BJ (cell line): Measurements from ENCODE around the gene FTO. TPM values are rescaled to one million over a fixed set of nuclear protein-coding genes. Genes with fewer than 3 reads are reported as not detected.

Experiments
- CTCF ChIA-PET: fragments of 350-600 bp; formaldehyde crosslinking; extraction: SDS; loops from one replicate; lab custom pipeline; 2021; ENCODE audit warnings: antibody characterized with exemption, inconsistent platforms; lab: Yijun Ruan, JAX
- POLR2A ChIA-PET: fragments of 300-600 bp; sonication (Branson Sonifier 250); formaldehyde crosslinking; extraction: SDS; loops from one replicate; lab custom pipeline; 2021; ENCODE audit warnings: antibody characterized with exemption; lab: Charles Lee
- DNase-seq: peaks from one replicate; pipeline ENCODE4 v3.0.0-alpha.2; 2011; ENCODE audit warnings: low read depth
- H3K27me3 ChIP-seq: 2 replicates; pipeline ENCODE4 v1.6.0; 2011; ENCODE audit warnings: low read length; ENCODE audit not compliant: control insufficient read depth, insufficient read depth
- H3K36me3 ChIP-seq: 2 replicates; pipeline ENCODE4 v1.5.1; 2011; ENCODE audit warnings: low read length; ENCODE audit not compliant: control insufficient read depth, insufficient read depth
- H3K4me3 ChIP-seq: 2 replicates; pipeline ENCODE4 v1.5.1; 2011; ENCODE audit warnings: low read depth, mild to moderate bottlenecking, control low read depth, low read length
- polyA plus RNA-seq: library from polyadenylated mRNA; depleted of rRNA; stranded (reverse); fragments of >200 nt; gene quantifications from 2 replicates; pipeline ENCODE4 v1.2.3, GENCODE V29; 2011
- TF ChIP-seq, protein P1 (sequence below): IDR thresholded peaks from 2 replicates; pipeline ENCODE4 v1.5.1; 2011; ENCODE audit warnings: low read depth, mild to moderate bottlenecking, control low read depth, inconsistent platforms, low read length, moderate library complexity; ENCODE audit not compliant: insufficient read depth

The FTO gene
- polyA plus RNA-seq, 1 experiment, result 86.3 TPM

DNA sequence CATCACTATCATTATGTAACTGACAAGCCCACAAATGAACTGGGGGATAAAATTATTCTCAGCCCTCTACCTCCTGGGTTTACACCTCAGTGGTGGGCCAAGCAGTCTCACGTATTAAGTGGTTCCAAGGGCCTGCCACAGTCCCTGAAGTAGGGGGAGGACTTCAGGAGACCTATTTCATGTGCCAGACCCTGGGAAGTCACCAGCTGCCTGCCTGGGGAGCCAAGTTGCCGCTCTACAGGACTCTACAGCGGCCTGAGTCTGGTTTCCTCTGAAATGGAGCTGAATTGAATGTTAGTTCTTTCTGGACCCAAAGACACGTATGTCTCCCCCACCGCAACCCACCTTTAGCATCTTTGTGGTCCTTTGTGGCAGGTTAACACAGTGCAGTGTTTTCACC lies 395.7 kb downstream of the FTO start:
- no peak overlapping the region for H3K4me3 ChIP-seq
- ChIA-PET POLR2A (no interaction called here), CTCF (no interaction called here)
- TF ChIP-seq, protein P1, sequence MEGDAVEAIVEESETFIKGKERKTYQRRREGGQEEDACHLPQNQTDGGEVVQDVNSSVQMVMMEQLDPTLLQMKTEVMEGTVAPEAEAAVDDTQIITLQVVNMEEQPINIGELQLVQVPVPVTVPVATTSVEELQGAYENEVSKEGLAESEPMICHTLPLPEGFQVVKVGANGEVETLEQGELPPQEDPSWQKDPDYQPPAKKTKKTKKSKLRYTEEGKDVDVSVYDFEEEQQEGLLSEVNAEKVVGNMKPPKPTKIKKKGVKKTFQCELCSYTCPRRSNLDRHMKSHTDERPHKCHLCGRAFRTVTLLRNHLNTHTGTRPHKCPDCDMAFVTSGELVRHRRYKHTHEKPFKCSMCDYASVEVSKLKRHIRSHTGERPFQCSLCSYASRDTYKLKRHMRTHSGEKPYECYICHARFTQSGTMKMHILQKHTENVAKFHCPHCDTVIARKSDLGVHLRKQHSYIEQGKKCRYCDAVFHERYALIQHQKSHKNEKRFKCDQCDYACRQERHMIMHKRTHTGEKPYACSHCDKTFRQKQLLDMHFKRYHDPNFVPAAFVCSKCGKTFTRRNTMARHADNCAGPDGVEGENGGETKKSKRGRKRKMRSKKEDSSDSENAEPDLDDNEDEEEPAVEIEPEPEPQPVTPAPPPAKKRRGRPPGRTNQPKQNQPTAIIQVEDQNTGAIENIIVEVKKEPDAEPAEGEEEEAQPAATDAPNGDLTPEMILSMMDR, result no peak
- H3K27me3 ChIP-seq, result no peaks in the 10 kb centered on the region
- no peak for DNase-seq
- no peaks in the 10 kb centered on the region for H3K36me3 ChIP-seq

DNA sequence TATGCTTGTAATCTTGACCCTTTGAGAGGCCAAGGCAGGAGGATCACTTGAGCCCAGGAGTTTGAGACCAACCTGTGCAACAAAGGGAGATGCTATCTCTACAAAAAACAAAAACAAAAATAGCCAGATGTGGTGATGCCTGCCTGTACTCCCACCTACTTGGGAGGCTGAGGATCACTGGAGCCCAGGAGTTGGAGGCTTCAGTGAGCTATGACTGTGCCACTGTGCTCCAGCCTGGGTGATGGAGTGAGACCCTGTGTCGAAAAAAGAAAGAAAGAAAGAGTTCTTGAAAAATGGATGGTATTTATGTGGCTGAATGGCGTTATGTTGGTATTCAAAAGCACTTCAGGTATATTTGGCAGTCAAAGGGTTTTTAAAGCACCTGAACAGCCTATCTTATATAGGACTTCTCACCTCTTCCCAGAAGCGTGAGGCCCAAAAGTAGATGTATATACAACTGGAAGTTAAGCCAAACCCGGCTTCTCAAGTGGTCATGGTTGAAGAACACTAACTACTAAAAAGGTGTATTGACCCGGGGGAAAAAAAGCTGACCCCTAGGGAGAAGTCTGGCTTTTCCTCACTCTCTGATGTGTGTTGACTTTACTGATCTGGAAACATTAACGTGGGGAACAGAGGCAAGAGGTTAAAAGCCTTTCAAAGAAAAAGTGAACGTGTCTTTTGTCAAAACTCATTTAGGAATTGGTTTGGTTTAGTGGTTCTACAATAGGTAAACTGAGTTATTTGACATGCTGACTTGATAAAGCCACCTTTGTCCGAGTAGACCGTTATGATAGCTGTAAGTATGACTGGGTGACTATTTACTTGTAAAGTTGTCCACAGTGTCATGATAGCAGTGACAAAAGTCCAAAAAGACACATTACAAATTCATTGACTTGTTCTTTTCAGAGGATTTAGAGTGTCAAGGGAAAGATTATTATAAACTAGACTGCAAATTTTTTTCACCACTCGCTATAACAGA lies 399.2 kb downstream of the FTO start:
- Histone ChIP-seq H3K27me3 (no peaks in the 10 kb centered on the region), H3K4me3 (no peak overlapping the region), H3K36me3 (no peaks in the 10 kb centered on the region)
- ChIA-PET POLR2A (no interaction called here), CTCF (no interaction called here)
- DNase-seq, result no peak
- TF ChIP-seq, protein P1, result no peak

DNA sequence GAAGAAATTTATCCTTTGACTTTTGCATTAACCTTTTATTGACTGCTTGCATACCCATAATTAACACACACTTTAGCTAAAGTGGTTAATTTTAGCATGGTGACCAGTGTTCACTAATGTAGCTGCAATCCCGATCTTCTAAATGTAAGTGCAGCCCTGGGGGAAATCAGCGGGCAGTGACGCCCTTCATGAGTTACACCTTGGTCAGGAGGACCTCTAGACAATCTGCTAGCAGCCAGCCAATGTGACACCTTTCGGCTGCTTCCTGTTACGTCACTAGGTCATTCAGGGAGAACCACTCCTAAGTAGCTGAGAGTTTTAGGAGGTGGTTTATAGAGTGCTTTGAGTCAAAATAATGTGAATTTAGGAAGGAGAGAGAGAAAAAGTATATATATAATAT lies 402.1 kb downstream of the FTO start:
- ChIA-PET CTCF (no interaction called here), POLR2A (no interaction called here)
- H3K4me3 ChIP-seq, result no peak overlapping the region
- no peak for DNase-seq
- TF ChIP-seq, protein P1, result no peak
- H3K27me3 ChIP-seq, result no peaks in the 10 kb centered on the region
- H3K36me3 ChIP-seq, result no peaks in the 10 kb centered on the region

DNA sequence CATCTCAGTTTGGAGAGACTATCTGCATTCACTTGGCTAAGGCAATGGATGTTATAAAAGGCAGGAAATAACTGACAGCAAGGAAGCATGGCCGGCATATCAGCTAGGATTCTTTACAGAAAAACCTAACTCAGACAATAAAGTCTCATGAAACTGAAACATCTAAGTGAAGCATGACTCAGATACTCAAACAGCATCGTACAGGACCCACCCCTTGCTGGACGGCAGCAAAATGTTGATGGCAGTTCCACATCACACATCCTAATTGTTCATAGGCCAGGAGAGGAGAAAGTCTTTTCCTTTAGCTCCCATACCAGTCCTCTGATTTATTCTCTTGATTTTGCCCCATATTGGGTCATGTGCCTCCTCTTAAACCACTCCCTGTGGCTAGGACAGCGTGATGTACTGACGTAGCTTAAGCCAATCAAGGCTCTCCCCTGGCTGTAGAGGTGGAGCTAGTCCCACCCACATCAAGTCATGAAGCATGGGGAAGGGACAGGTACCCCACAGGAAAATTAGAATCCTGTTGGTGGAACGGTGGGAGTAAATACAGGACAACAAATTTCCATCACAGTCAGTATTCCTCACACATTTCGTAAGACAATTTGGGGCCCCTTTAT lies 403.7 kb downstream of the FTO start:
- ChIA-PET CTCF (no interaction called here), POLR2A (no interaction called here)
- no peaks in the 10 kb centered on the region for H3K27me3 ChIP-seq
- no peak for DNase-seq
- TF ChIP-seq, protein P1, result no peak
- no peaks in the 10 kb centered on the region; the same call in 1 of the 2 replicates for H3K36me3 ChIP-seq
- H3K4me3 ChIP-seq, result no peak overlapping the region
